Measurements from ENCODE around the gene MPC2. TPM values are rescaled to one million over a fixed set of nuclear protein-coding genes. Genes with fewer than 3 reads are reported as not detected.
A peak's percentile ranks its signal among the peaks of the same experiment; 100 is the strongest.

The MPC2 gene
- total RNA-seq, 6 donors from 2014 or later = 11.5 to 55.6 (median 26.7) TPM

DNA sequence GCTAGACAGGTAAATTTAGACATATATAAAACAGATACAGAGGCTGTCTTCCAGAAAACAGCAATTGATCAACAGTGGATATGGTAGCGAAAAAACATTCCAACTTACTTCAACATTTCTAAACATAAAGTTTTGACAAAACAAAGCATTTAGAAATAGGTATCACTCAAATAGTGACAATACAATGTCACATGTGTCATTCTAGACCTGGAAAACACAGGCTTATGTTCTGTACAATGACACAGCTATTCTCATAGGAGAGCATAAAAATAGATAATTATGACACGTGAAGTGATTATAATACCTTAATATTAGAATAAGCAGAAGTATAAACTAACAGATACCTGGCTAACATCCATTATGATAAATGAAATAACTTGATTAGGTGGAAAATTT is 8.4 kb downstream of the MPC2 start:
- H3K27ac ChIP-seq = no peak overlapping the region
- no peak overlapping the region for H3K4me3 ChIP-seq
- ATAC-seq (ENCODE audit: low FRiP score in 2 of 2) (no peak), DNase-seq (no peak)
- no peaks in the 10 kb centered on the region for H3K9me3 ChIP-seq
- no peaks in the 10 kb centered on the region for H3K36me3 ChIP-seq
- WGBS, 2 donors = 91 to 92% methylated on average over 2 of the region's 2 CpGs
- no peaks in the 10 kb centered on the region for H3K27me3 ChIP-seq
- peaks cover under 1 to 14% (median 6%) of the 10 kb centered on the region in 4 donors for H3K4me1 ChIP-seq
- TF ChIP-seq POLR2AphosphoS5 (IDR thresholded peaks at IDR 0.05) = no peak
- TF ChIP-seq, protein P1, sequence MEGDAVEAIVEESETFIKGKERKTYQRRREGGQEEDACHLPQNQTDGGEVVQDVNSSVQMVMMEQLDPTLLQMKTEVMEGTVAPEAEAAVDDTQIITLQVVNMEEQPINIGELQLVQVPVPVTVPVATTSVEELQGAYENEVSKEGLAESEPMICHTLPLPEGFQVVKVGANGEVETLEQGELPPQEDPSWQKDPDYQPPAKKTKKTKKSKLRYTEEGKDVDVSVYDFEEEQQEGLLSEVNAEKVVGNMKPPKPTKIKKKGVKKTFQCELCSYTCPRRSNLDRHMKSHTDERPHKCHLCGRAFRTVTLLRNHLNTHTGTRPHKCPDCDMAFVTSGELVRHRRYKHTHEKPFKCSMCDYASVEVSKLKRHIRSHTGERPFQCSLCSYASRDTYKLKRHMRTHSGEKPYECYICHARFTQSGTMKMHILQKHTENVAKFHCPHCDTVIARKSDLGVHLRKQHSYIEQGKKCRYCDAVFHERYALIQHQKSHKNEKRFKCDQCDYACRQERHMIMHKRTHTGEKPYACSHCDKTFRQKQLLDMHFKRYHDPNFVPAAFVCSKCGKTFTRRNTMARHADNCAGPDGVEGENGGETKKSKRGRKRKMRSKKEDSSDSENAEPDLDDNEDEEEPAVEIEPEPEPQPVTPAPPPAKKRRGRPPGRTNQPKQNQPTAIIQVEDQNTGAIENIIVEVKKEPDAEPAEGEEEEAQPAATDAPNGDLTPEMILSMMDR (IDR thresholded peaks at IDR 0.05) = no peak
- TF ChIP-seq EP300 (IDR thresholded peaks at IDR 0.05) = no peak
- TF ChIP-seq POLR2A (IDR thresholded peaks at IDR 0.05) = no peak

DNA sequence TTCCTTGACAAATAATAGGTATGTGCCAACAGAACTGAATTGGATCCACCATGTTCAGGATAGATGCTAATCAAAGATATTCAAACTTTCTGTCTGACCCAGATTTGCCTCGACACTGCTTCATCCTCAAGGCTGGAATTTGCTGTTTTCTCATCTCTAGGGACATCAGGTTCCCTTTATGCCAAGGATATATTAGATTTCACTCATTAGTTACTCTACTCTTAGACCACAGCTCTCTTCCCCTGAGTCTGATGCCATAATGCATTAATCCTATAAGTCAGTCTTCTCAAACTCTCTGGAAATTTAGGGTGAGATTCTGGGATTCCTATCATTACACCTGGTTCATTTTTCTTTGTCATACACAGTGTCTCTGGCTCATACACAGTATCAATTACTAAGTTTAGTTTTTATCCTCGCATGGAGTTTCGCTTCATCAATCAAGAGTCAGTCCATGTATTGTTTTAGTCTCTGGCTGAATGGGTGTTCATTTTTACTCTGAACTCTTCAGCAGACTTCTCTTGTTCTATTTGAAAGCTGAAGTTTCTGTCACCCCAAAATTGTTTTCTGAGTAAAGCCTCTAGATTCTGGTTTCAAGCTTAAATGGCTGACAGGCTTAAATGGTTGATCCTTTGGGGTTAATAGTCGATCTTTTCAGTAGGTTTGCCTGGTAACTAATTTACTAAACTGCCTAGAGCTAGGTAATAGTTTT is 9.7 kb downstream of the MPC2 start:
- Histone ChIP-seq H3K4me1 (peaks cover 0 to 3% (median 1%) of the 10 kb centered on the region in 4 donors), H3K27me3 (no peaks in the 10 kb centered on the region), H3K9me3 (no peaks in the 10 kb centered on the region), H3K4me3 (no peak overlapping the region), H3K27ac (no peak overlapping the region), H3K36me3 (no peaks in the 10 kb centered on the region)
- 83 to 92% methylated on average over 4 of the region's 4 CpGs for WGBS, 2 donors
- TF ChIP-seq EP300 (IDR thresholded peaks at IDR 0.05) (no peak), POLR2A (IDR thresholded peaks at IDR 0.05) (no peak), POLR2AphosphoS5 (IDR thresholded peaks at IDR 0.05) (no peak)
- TF ChIP-seq, protein P1 (IDR thresholded peaks at IDR 0.05) = no peak
- ATAC-seq (ENCODE audit: low FRiP score in 2 of 2) (no peak), DNase-seq (no peak)

DNA sequence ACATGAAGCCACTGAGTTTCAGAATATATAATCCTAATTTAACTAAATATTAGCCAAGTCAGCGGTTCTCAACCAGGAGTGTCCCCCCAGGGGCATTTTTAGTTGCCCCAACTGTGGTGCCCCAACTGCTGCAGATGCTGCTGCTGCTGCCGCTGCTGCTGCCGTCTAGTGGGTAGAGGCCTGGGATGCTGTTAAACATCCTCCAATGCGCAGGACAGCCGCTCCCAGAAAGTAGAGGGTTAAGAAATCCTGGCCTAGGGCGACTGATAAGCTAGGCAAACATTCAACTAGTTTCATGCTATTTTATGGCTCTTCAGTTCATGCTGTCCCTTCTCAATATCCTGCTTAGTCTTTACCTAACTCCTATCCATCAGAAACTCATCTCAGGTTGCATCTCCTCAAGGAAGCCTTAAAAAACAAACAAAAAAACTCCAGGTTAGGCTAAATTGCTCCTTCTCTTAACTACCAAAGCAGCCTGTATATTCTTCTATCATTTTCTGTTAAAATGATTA is 10.3 kb downstream of the MPC2 start:
- ATAC-seq (ENCODE audit: low FRiP score in 2 of 2) = no peak
- WGBS, 2 donors = 82 to 84% methylated on average over 6 of the region's 6 CpGs
- no peaks in the 10 kb centered on the region for H3K9me3 ChIP-seq
- DNase-seq = peak in 1 of 2 donors; percentile 17
- no peaks in the 10 kb centered on the region for H3K27me3 ChIP-seq
- H3K4me1 ChIP-seq = peaks cover 0 to 4% (median 3%) of the 10 kb centered on the region in 4 donors
- H3K4me3 ChIP-seq = no peak overlapping the region
- no peak overlapping the region for H3K27ac ChIP-seq
- no peak for TF ChIP-seq POLR2A (IDR thresholded peaks at IDR 0.05)
- TF ChIP-seq EP300 (IDR thresholded peaks at IDR 0.05) = no peak
- no peak for TF ChIP-seq POLR2AphosphoS5 (IDR thresholded peaks at IDR 0.05)
- TF ChIP-seq, protein P1 (IDR thresholded peaks at IDR 0.05) = no peak
- H3K36me3 ChIP-seq = no peaks in the 10 kb centered on the region

DNA sequence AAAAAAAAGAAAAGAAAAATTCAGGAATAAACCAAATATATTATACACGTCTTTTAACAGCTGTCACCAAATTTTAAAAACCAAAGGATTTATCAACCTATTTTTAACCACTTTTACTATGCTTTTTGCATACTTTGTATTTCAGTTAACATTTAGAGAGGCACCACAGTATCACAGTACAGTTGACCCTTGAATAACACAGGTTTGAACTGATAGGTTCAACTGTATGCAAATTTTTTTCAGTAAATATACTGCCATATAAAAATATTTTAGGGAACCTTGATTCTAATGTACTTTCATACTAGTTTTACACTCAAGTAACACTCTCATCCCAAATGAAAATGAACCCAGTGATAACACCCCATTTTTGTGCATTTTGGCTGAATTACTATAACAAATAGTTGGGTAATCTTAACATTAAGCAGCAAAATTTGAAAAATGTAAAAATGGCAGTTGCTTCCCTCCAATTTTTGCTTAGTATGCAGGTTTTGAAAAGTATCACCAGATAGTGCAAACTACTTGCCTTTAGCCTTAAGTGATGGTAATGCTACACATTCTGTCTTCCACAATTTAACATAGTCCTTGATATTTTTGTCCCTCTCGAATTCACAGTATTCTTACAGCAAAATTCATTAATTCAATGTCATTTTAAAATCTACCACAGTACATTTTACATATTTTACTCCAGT is 12.2 kb downstream of the MPC2 start:
- 87 to 91% methylated on average over 2 of the region's 2 CpGs for WGBS, 2 donors
- TF ChIP-seq POLR2A (IDR thresholded peaks at IDR 0.05) = no peak
- TF ChIP-seq EP300 (IDR thresholded peaks at IDR 0.05) = no peak
- no peak for TF ChIP-seq POLR2AphosphoS5 (IDR thresholded peaks at IDR 0.05)
- TF ChIP-seq, protein P1 (IDR thresholded peaks at IDR 0.05) = no peak
- no peak for DNase-seq
- no peaks in the 10 kb centered on the region for H3K27me3 ChIP-seq
- H3K4me1 ChIP-seq = peaks cover 0 to 4% (median 3%) of the 10 kb centered on the region in 4 donors
- H3K36me3 ChIP-seq = no peaks in the 10 kb centered on the region
- no peak for ATAC-seq (ENCODE audit: low FRiP score in 2 of 2)
- H3K27ac ChIP-seq = no peak overlapping the region
- no peak overlapping the region for H3K4me3 ChIP-seq
- no peaks in the 10 kb centered on the region for H3K9me3 ChIP-seq
